Heart left ventricle (tissue), 13 donors: ENCODE data around the gene EID2B.

ENCODE experiments used
- POLR2A ChIP-seq, 2 donors: fragments of 450-650 bp; IDR thresholded peaks; one replicate each; pipeline ENCODE4 v1.6.1; 2017; ENCODE audit warnings: antibody characterized with exemption in 2 of 2, mild to moderate bottlenecking in 2 of 2, moderate library complexity in 2 of 2
- TF ChIP-seq, protein P1 (sequence below), 12 donors: fragments of 200-600 bp; sonication (generic) in 4 of 12; IDR thresholded peaks; one replicate each; pipeline versions ENCODE4 v1.5.0 to v1.8.0; 2018 to 2022; ENCODE audit warnings: antibody characterized with exemption in 12 of 12, mild to moderate bottlenecking in 5 of 12
- donor health status: ischemic (EF 13 %, LVEDD 7.1; RV severe dilation, severe dysfunction).
- donor health status: DM: no; HTN: yes; CAD: no.
- donor health status: DM: no; HTN: no; CAD: no.
- donor health status: ischemic (EF 25% LVEDD 6.9; RV normal size, moderate dysfunction).
- donor health status: ischemic (EF 25% LVEDD 5.7; RV mildly dilated, moderate dysfunction).
- donor health status: ischemic (EF 35%, LVEDD 5.7; RV mildly dilated, moderate dysfunction).
- donor health status: nonischemic (EF 11% LVEDD 7.7; RV severe dilation, severe dysfunction).
- donor health status: DM: yes; HTN: yes; CAD: no.
- donor health status: PGD.
- donor health status: ischemic (EF 29% LVEDD 5.4; RV normal size, mild dysfunction).
- donor health status: nonischemic (EF 23%, LVEDD 6.1; RV moderate dilation, normal function).

DNA sequence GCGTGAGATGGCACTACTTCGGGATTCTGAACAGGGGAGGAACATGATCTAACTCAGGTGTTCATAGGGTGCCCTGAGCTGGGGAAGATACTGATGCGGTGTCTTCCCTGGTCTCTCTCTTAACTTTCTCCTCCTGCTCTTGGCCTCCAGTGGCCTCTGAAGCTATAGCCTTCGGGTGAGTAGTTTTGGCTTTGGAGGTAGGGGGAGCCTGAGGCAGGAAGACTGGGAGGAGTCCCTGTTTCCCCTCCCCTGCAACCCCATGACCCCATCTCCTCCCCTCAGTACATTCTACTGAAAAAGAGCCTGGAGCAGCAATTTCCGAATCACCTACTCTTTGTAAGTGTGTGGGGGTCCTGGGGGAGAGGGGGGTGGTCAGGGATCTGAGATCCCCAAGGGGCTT, 14.2 kb downstream of the EID2B start:
- TF ChIP-seq POLR2A (IDR thresholded peaks at IDR 0.05): no peak
- TF ChIP-seq, protein P1, sequence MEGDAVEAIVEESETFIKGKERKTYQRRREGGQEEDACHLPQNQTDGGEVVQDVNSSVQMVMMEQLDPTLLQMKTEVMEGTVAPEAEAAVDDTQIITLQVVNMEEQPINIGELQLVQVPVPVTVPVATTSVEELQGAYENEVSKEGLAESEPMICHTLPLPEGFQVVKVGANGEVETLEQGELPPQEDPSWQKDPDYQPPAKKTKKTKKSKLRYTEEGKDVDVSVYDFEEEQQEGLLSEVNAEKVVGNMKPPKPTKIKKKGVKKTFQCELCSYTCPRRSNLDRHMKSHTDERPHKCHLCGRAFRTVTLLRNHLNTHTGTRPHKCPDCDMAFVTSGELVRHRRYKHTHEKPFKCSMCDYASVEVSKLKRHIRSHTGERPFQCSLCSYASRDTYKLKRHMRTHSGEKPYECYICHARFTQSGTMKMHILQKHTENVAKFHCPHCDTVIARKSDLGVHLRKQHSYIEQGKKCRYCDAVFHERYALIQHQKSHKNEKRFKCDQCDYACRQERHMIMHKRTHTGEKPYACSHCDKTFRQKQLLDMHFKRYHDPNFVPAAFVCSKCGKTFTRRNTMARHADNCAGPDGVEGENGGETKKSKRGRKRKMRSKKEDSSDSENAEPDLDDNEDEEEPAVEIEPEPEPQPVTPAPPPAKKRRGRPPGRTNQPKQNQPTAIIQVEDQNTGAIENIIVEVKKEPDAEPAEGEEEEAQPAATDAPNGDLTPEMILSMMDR (IDR thresholded peaks at IDR 0.05): no peak
